GM19468 (cell line): Measurements from ENCODE around the gene SLC44A4.
"Not testable (repeated sequence)": the region's sequence is repeated elsewhere in the genome, so short reads cannot be mapped to it uniquely, and the experiment has no call there.

Source experiments
- ATAC-seq: cut with Tn5 transposase; IDR thresholded peaks from one replicate; pipeline ENCODE4 v1.9.1; 2021; ENCODE audit warnings: mild to moderate bottlenecking, moderate library complexity, moderate number of reproducible peaks; ENCODE audit not compliant: unreplicated experiment; ENCODE audit errors: extremely low read depth

The SLC44A4 gene

GRCh38 chr6:31882344-31882743 lies 3.5 kb upstream of the SLC44A4 start:
- ATAC-seq, result no peak

- ATAC-seq, result no peak
Observed at GRCh38 chr6:31881136-31881859, 2.5 kb upstream of the SLC44A4 start.

GRCh38 chr6:31880616-31881015 lies 1.8 kb upstream of the SLC44A4 start:
- ATAC-seq, result no peak

GRCh38 chr6:31879901-31880300 lies 1.1 kb upstream of the SLC44A4 start:
- no peak for ATAC-seq

GRCh38 chr6:31879143-31879542 lies 346 bp upstream of the SLC44A4 start:
- ATAC-seq, result no peak

GRCh38 chr6:31878222-31878621 lies 575 bp downstream of the SLC44A4 start:
- no peak for ATAC-seq

- no peak for ATAC-seq
Observed at GRCh38 chr6:31877651-31878161, 1.1 kb downstream of the SLC44A4 start.

- no peak for ATAC-seq
Observed at GRCh38 chr6:31877125-31877650, 1.6 kb downstream of the SLC44A4 start.

- ATAC-seq, result no peak
Observed at GRCh38 chr6:31876357-31876756, 2.4 kb downstream of the SLC44A4 start.

GRCh38 chr6:31875877-31876276 lies 2.9 kb downstream of the SLC44A4 start:
- ATAC-seq, result no peak

GRCh38 chr6:31874836-31875572 lies 3.8 kb downstream of the SLC44A4 start:
- no peak for ATAC-seq

- no peak for ATAC-seq
Observed at GRCh38 chr6:31874084-31874670, 4.6 kb downstream of the SLC44A4 start.

GRCh38 chr6:31871046-31871659 lies 7.6 kb downstream of the SLC44A4 start:
- ATAC-seq, result no peak

- no peak for ATAC-seq
Observed at GRCh38 chr6:31870385-31870921, 8.3 kb downstream of the SLC44A4 start.

- no peak for ATAC-seq
Observed at GRCh38 chr6:31869343-31869742, 9.5 kb downstream of the SLC44A4 start.

- not testable (repeated sequence) for ATAC-seq
Observed at GRCh38 chr6:31868658-31868971, 10.2 kb downstream of the SLC44A4 start.

- ATAC-seq, result no peak
Observed at GRCh38 chr6:31865205-31866118, 13.3 kb downstream of the SLC44A4 start.

GRCh38 chr6:31864818-31865204 lies 14.0 kb downstream of the SLC44A4 start:
- ATAC-seq, result no peak

- ATAC-seq, result not testable (repeated sequence)
Observed at GRCh38 chr6:31864123-31864562, 14.7 kb downstream of the SLC44A4 start.
